ENCODE measurements around the gene SEMA5A.

The SEMA5A gene

GRCh38 chr5:9519537-9519936 lies 26.3 kb downstream of the SEMA5A start:
- DNase-seq (ENCODE audit: low read depth) = no peak
- TF ChIP-seq, protein P1, sequence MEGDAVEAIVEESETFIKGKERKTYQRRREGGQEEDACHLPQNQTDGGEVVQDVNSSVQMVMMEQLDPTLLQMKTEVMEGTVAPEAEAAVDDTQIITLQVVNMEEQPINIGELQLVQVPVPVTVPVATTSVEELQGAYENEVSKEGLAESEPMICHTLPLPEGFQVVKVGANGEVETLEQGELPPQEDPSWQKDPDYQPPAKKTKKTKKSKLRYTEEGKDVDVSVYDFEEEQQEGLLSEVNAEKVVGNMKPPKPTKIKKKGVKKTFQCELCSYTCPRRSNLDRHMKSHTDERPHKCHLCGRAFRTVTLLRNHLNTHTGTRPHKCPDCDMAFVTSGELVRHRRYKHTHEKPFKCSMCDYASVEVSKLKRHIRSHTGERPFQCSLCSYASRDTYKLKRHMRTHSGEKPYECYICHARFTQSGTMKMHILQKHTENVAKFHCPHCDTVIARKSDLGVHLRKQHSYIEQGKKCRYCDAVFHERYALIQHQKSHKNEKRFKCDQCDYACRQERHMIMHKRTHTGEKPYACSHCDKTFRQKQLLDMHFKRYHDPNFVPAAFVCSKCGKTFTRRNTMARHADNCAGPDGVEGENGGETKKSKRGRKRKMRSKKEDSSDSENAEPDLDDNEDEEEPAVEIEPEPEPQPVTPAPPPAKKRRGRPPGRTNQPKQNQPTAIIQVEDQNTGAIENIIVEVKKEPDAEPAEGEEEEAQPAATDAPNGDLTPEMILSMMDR (IDR thresholded peaks at IDR 0.05; ENCODE audit: control insufficient read depth, extremely low read depth, insufficient read depth) = no peak

DNA sequence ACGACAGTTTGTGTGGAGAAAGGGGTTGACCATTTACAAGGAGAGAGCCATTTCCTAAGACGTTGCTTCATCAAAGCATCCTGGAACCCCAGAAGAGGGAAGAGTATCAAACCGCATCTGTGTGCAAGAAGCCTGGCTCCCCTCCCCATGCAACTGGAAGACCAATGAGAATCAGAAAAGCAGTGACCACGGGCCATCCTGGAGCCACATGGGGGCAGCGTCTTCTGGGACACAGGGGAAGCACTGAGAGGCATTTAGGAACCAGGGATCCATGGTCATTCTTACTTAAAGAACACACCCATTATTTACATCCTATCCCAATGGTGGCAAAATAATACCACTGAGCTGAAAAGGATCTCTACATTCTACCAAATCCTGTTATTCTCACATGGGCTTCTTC lies 29.3 kb downstream of the SEMA5A start:
- DNase-seq (ENCODE audit: low read depth) = no peak
- H3K4me3 ChIP-seq (ENCODE audit: low read depth, low read length) = no peak overlapping the region
- TF ChIP-seq, protein P1 (IDR thresholded peaks at IDR 0.05; ENCODE audit: control insufficient read depth, extremely low read depth, insufficient read depth) = no peak

More at GRCh38 chr5:9519537-9519936, 26.3 kb downstream of the SEMA5A start:
- H3K4me3 ChIP-seq (ENCODE audit: low read depth, low read length) = no peak overlapping the region

GRCh38 chr5:9515436-9515835 lies 30.4 kb downstream of the SEMA5A start:
- no peak overlapping the region for H3K4me3 ChIP-seq (ENCODE audit: low read depth, low read length)
- DNase-seq (ENCODE audit: low read depth) = no peak
- TF ChIP-seq, protein P1 (IDR thresholded peaks at IDR 0.05; ENCODE audit: control insufficient read depth, extremely low read depth, insufficient read depth) = no peak

DNA sequence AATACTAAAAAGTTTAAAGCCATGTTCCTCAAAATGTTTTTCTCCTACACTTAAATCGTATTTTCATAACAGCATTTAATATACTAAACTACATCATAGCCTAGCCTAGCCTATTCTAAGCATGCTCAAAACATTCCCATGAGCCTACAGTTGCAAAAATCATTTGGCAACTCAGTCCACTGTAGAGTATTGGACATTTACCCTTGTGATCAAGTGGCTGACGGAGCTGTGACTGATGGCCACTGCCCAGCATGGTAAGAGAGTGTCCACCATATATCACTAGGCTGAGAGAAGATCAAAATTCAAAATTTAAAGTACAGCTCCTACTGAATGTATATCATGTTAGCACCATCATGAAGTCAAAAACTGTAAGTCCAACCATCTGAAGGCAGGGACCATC lies 30.9 kb downstream of the SEMA5A start:
- TF ChIP-seq, protein P1 (IDR thresholded peaks at IDR 0.05; ENCODE audit: control insufficient read depth, extremely low read depth, insufficient read depth) = no peak
- H3K4me3 ChIP-seq (ENCODE audit: low read depth, low read length) = no peak overlapping the region
- no peak for DNase-seq (ENCODE audit: low read depth)

- TF ChIP-seq, protein P1 (IDR thresholded peaks at IDR 0.05; ENCODE audit: control insufficient read depth, extremely low read depth, insufficient read depth) = peak; percentile 26; the same call in 1 of the 2 replicates
- H3K4me3 ChIP-seq (ENCODE audit: low read depth, low read length) = no peak overlapping the region
Observed at GRCh38 chr5:9513827-9514226, 32.0 kb downstream of the SEMA5A start.

GRCh38 chr5:9512457-9512856 lies 33.4 kb downstream of the SEMA5A start:
- peak; percentile 42 for DNase-seq (ENCODE audit: low read depth)
- H3K4me3 ChIP-seq (ENCODE audit: low read depth, low read length) = no peak overlapping the region
- TF ChIP-seq, protein P1 (IDR thresholded peaks at IDR 0.05; ENCODE audit: control insufficient read depth, extremely low read depth, insufficient read depth) = no peak

More at GRCh38 chr5:9513827-9514226, 32.0 kb downstream of the SEMA5A start:
- no peak for DNase-seq (ENCODE audit: low read depth)

- TF ChIP-seq, protein P1 (IDR thresholded peaks at IDR 0.05; ENCODE audit: control insufficient read depth, extremely low read depth, insufficient read depth) = no peak
- no peak for DNase-seq (ENCODE audit: low read depth)
- no peak overlapping the region for H3K4me3 ChIP-seq (ENCODE audit: low read depth, low read length)
Observed at GRCh38 chr5:9507974-9508373, 37.9 kb downstream of the SEMA5A start.

Data from LNCaP clone FGC (cell line).